ENCODE data around the gene LRWD1. TPM values are rescaled to one million over a fixed set of nuclear protein-coding genes. Genes with fewer than 3 reads are reported as not detected.
"Not testable (repeated sequence)": the region's sequence is repeated elsewhere in the genome, so short reads cannot be mapped to it uniquely, and the experiment has no call there.

LRWD1 gene
- total RNA-seq, 2 experiments from 2014 or later = 39.1 to 68.2 TPM

DNA sequence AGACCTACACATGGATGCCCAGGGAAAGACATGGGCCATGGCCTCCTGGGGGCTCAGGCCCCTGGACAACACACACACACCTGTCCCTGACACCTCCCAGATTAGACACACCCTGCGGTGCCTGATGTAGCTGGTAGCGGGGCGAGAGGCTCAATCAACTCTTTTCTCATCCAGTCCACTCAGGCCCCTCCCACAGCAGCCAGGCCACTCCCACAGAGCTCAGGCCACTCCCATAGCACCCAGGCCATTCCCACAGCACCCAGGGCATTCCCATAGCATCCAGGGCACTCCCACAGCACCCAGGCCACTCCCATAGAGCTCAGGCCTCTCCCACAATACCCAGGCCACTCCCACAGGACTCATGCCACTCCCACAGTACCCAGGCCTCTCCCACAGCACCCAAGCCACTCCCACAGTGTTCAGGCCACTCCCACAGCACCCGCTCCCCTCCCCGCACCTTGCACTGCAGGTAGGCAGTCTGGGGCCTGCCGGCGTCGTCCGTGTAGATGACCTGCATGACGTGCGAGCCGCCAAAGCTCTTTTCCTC is 25.8 kb downstream of the LRWD1 start:
- DNase-seq (ENCODE audit: low spot score); BruUV-seq (replicated peaks): not testable (repeated sequence)

DNA sequence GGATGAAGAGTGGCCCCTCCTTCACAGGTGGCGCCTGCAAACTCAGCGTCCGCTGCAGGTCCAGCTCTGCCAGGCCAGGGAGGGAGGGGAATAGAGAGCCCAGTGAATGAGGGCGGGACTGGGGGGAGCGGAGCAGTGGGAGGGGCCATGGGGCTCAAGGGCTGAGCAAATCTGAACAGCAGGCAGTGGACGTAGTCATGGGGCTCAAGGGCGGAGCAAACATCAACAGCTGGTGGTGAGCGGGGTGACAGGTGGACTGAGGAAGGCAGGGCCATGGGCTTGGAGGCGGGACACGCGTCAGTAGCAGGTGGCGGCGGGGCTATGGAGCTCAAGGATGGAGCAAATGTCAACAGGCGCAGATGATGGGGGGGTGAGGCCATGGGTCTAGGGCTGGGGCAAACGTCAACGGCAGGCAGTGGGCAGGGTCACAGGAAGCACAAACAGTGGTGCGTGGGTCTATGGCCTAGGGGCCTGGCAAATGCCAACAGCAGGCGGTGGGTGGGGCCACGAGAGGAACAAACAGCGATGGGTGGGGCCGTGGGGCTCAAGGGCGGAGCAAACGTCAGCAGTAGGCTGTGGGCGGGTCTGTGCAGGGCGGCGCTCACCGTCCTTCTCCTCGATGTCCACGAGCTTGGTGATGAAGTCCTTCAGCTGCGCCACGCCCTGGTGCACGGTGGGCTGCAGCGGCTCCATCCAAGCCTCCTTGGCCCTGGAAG is 28.6 kb downstream of the LRWD1 start:
- H2AFZ ChIP-seq (ENCODE audit: low read length); BruUV-seq (replicated peaks); H3K9me2 ChIP-seq (ENCODE audit: insufficient read depth, low read length): not testable (repeated sequence)

More for the DNA sequence above, 25.8 kb downstream of the LRWD1 start:
- POLR2A ChIA-PET; intact Hi-C loops (cut with micrococcal nuclease; ENCODE audit: unreplicated experiment); H3K27ac ChIP-seq (ENCODE audit: low read depth, low read length, poor library complexity, severe bottlenecking); H3K36me3 ChIP-seq (ENCODE audit: insufficient read depth, low read length); H3K4me2 ChIP-seq (ENCODE audit: low read length); H3K79me2 ChIP-seq (ENCODE audit: insufficient read depth, low read depth, low read length); CTCF ChIA-PET (ENCODE audit: unreplicated experiment); H3K4me3 ChIP-seq (ENCODE audit: low read depth, low read length, poor library complexity, severe bottlenecking); H3K9me3 ChIP-seq (ENCODE audit: low read length); H3K9me2 ChIP-seq (ENCODE audit: insufficient read depth, low read length); H4K20me1 ChIP-seq (ENCODE audit: insufficient read depth, low read length); H3K4me1 ChIP-seq (ENCODE audit: insufficient read depth, low read length, poor library complexity, severe bottlenecking); H2AFZ ChIP-seq (ENCODE audit: low read length): not testable (repeated sequence)

DNA sequence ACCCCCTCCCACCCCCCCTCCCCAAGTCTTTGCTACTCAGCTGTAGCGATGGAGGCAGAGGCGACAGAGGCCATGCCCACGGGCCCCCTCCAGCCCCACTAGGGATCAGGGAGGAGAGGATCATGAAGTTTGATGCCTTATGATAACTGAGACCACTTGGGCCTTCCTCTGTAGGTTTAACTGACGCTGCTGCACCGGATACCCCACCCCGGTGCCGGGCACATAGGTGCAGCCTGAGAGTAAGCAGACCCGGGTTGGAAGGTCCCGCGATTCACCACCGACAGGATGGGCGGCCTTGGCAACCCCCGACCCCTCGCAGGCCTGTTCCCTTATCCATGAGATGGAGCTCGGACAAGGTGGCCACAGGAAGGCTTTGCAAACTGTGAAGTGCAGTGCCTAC is 29.2 kb downstream of the LRWD1 start:
- H3K79me2 ChIP-seq (ENCODE audit: insufficient read depth, low read depth, low read length); BruUV-seq (replicated peaks); H3K36me3 ChIP-seq (ENCODE audit: insufficient read depth, low read length); H4K20me1 ChIP-seq (ENCODE audit: insufficient read depth, low read length); H3K9me2 ChIP-seq (ENCODE audit: insufficient read depth, low read length); intact Hi-C loops (cut with micrococcal nuclease; ENCODE audit: unreplicated experiment); H3K4me3 ChIP-seq (ENCODE audit: low read depth, low read length, poor library complexity, severe bottlenecking); DNase-seq (ENCODE audit: low spot score); H3K27ac ChIP-seq (ENCODE audit: low read depth, low read length, poor library complexity, severe bottlenecking); H3K9me3 ChIP-seq (ENCODE audit: low read length); POLR2A ChIA-PET; H3K4me1 ChIP-seq (ENCODE audit: insufficient read depth, low read length, poor library complexity, severe bottlenecking); H3K4me2 ChIP-seq (ENCODE audit: low read length); H2AFZ ChIP-seq (ENCODE audit: low read length); CTCF ChIA-PET (ENCODE audit: unreplicated experiment): not testable (repeated sequence)

More for the DNA sequence above, 28.6 kb downstream of the LRWD1 start:
- H3K36me3 ChIP-seq (ENCODE audit: insufficient read depth, low read length); POLR2A ChIA-PET; CTCF ChIA-PET (ENCODE audit: unreplicated experiment); intact Hi-C loops (cut with micrococcal nuclease; ENCODE audit: unreplicated experiment); H3K79me2 ChIP-seq (ENCODE audit: insufficient read depth, low read depth, low read length); DNase-seq (ENCODE audit: low spot score); H3K4me1 ChIP-seq (ENCODE audit: insufficient read depth, low read length, poor library complexity, severe bottlenecking); H3K9me3 ChIP-seq (ENCODE audit: low read length); H3K4me2 ChIP-seq (ENCODE audit: low read length); H3K4me3 ChIP-seq (ENCODE audit: low read depth, low read length, poor library complexity, severe bottlenecking); H4K20me1 ChIP-seq (ENCODE audit: insufficient read depth, low read length); H3K27ac ChIP-seq (ENCODE audit: low read depth, low read length, poor library complexity, severe bottlenecking): not testable (repeated sequence)

DNA sequence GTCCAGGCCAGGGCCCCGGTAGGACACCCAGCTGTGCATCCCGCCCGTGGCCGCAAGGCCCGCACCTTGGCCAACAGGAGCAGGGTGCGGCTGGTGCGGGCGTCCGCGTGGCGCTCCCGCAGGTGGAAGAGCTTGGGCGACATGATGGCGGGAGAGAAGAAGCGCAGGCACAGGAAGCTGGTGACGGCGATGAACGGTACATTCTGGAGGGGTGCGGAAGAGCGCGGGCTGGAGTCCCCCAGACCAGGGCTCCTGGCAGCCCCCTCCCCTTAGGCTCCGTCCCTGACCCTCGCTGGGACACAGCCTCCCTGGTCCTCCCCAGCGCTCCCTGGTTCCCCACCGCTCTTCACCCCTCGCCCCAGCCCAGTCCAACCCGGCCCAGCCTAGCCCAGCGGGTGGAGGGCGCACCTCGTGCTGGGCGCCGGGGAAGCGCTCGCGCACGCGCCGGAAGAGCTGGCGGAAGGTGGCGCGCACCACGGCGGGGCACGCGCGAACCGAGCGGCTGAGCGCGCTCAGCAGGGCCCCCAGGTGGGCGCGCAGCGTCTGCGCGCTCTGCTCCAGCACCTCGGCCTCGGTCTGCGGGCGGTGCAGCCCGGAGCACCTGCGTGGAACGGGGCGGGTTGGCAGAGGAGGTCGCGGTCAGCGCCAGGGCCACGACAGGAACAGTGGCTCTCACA is 29.8 kb downstream of the LRWD1 start:
- H3K4me3 ChIP-seq (ENCODE audit: low read depth, low read length, poor library complexity, severe bottlenecking); H3K9me2 ChIP-seq (ENCODE audit: insufficient read depth, low read length); H3K79me2 ChIP-seq (ENCODE audit: insufficient read depth, low read depth, low read length); H3K4me2 ChIP-seq (ENCODE audit: low read length); DNase-seq (ENCODE audit: low spot score); H3K36me3 ChIP-seq (ENCODE audit: insufficient read depth, low read length); intact Hi-C loops (cut with micrococcal nuclease; ENCODE audit: unreplicated experiment); H2AFZ ChIP-seq (ENCODE audit: low read length); BruUV-seq (replicated peaks); CTCF ChIA-PET (ENCODE audit: unreplicated experiment); H3K4me1 ChIP-seq (ENCODE audit: insufficient read depth, low read length, poor library complexity, severe bottlenecking); POLR2A ChIA-PET; H3K9me3 ChIP-seq (ENCODE audit: low read length); H3K27ac ChIP-seq (ENCODE audit: low read depth, low read length, poor library complexity, severe bottlenecking); H4K20me1 ChIP-seq (ENCODE audit: insufficient read depth, low read length): not testable (repeated sequence)

DNA sequence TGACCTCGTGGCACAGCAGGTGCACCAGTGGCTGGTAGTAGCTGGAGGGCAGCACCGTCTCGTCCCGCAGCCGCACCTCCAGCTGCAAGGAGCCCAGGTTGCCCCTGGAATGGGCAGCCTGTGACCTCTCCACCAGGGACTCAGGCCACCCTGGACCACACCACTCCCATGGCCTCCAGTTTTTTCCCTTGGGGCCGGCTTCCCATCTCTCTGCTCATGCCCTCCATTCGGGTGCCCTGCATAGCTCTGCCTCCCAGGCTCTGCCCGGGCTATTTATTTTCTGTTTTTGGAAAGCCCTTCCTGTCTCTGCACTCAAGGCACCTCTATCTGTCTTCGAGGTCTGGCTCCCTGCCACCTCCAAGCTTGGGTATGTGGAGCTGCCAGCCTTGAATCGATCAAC is 32.1 kb downstream of the LRWD1 start:
- H2AFZ ChIP-seq (ENCODE audit: low read length); H3K4me3 ChIP-seq (ENCODE audit: low read depth, low read length, poor library complexity, severe bottlenecking); H4K20me1 ChIP-seq (ENCODE audit: insufficient read depth, low read length); DNase-seq (ENCODE audit: low spot score); BruUV-seq (replicated peaks); H3K4me1 ChIP-seq (ENCODE audit: insufficient read depth, low read length, poor library complexity, severe bottlenecking); POLR2A ChIA-PET; H3K27ac ChIP-seq (ENCODE audit: low read depth, low read length, poor library complexity, severe bottlenecking); H3K9me3 ChIP-seq (ENCODE audit: low read length); intact Hi-C loops (cut with micrococcal nuclease; ENCODE audit: unreplicated experiment); H3K79me2 ChIP-seq (ENCODE audit: insufficient read depth, low read depth, low read length); H3K9me2 ChIP-seq (ENCODE audit: insufficient read depth, low read length); H3K36me3 ChIP-seq (ENCODE audit: insufficient read depth, low read length); H3K4me2 ChIP-seq (ENCODE audit: low read length); CTCF ChIA-PET (ENCODE audit: unreplicated experiment): not testable (repeated sequence)

DNA sequence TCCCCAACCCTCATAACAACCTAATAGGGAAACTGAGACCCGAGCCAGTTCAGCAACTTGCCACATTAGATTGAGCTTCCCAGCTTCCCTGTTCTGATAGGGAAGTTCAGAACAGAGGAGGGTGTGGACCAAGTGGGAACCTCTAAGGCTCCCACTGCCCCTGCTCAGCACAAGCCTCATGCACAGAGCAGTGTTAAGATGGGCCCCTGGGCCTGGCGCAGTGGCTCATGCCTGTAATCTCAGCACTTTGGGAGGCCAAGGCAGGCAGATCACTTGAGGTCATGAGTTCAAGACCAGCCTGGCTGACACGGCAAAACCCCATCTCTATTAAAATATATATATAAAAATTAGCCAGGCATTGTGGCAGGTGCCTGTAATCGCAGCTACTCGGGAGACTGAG is 32.5 kb downstream of the LRWD1 start:
- intact Hi-C loops (cut with micrococcal nuclease; ENCODE audit: unreplicated experiment); POLR2A ChIA-PET; BruUV-seq (replicated peaks); H3K4me1 ChIP-seq (ENCODE audit: insufficient read depth, low read length, poor library complexity, severe bottlenecking); H3K36me3 ChIP-seq (ENCODE audit: insufficient read depth, low read length); H3K4me3 ChIP-seq (ENCODE audit: low read depth, low read length, poor library complexity, severe bottlenecking); H3K27ac ChIP-seq (ENCODE audit: low read depth, low read length, poor library complexity, severe bottlenecking); DNase-seq (ENCODE audit: low spot score); CTCF ChIA-PET (ENCODE audit: unreplicated experiment); H3K79me2 ChIP-seq (ENCODE audit: insufficient read depth, low read depth, low read length); H3K9me2 ChIP-seq (ENCODE audit: insufficient read depth, low read length); H3K9me3 ChIP-seq (ENCODE audit: low read length); H3K4me2 ChIP-seq (ENCODE audit: low read length); H4K20me1 ChIP-seq (ENCODE audit: insufficient read depth, low read length); H2AFZ ChIP-seq (ENCODE audit: low read length): not testable (repeated sequence)
